Measurements from ENCODE around the gene LMO2.
"Not testable (repeated sequence)": the region's sequence is repeated elsewhere in the genome, so short reads cannot be mapped to it uniquely, and the experiment has no call there.

Gene LMO2

GRCh38 chr11:33847251-33847650, 44.6 kb downstream of the LMO2 start:
- no peak overlapping the region for H3K4me3 Mint-ChIP-seq
- CTCF ChIA-PET = interaction anchor here (0.6 kb wide), 1 partner anchor 42 kb away, joined by 3 read pairs; no protein-coding TSS in a partner anchor
- H3K36me3 Mint-ChIP-seq = no peaks in the 10 kb centered on the region
- H3K27me3 Mint-ChIP-seq = peaks cover 40% of the 10 kb centered on the region
- no peaks in the 10 kb centered on the region for H3K4me1 Mint-ChIP-seq
- no peak for DNase-seq
- H3K27ac Mint-ChIP-seq = no peak overlapping the region
- no peaks in the 10 kb centered on the region for H3K9me3 Mint-ChIP-seq

- CTCF ChIA-PET = no interaction called here
- Mint-ChIP-seq H3K9me3 (no peaks in the 10 kb centered on the region), H3K4me3 (no peak overlapping the region), H3K27me3 (peaks cover 40% of the 10 kb centered on the region), H3K36me3 (no peaks in the 10 kb centered on the region), H3K4me1 (no peaks in the 10 kb centered on the region), H3K27ac (no peak overlapping the region)
- DNase-seq = no peak
Measured at GRCh38 chr11:33844236-33844635, 47.6 kb downstream of the LMO2 start.

DNA sequence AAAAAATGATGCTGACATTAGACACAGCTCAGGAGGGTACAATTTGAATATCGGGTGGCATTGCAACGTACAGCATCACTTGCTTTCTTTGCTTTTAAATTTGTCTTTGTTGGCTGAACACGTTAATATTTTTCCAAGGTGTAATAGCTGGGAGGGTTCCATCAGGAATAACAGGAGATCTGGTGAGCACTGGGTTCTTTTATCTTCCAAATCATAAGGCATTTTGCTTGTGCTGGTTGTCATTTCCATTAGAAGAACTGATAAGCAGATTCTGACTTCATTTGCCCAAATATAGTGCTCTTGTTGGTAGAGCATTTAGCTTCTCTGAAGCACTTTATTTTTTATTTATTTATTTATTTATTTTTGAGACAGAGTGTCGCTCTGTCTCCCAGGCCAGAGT, 48.9 kb downstream of the LMO2 start:
- Mint-ChIP-seq H3K4me3 (no peak overlapping the region), H3K27ac (no peak overlapping the region), H3K9me3 (no peaks in the 10 kb centered on the region), H3K27me3 (peaks cover 33% of the 10 kb centered on the region), H3K36me3 (no peaks in the 10 kb centered on the region), H3K4me1 (no peaks in the 10 kb centered on the region)
- DNase-seq = no peak
- CTCF ChIA-PET = interaction anchor here (1.5 kb wide), 1 partner anchor 36 kb away, joined by 6 read pairs; no protein-coding TSS in a partner anchor

DNA sequence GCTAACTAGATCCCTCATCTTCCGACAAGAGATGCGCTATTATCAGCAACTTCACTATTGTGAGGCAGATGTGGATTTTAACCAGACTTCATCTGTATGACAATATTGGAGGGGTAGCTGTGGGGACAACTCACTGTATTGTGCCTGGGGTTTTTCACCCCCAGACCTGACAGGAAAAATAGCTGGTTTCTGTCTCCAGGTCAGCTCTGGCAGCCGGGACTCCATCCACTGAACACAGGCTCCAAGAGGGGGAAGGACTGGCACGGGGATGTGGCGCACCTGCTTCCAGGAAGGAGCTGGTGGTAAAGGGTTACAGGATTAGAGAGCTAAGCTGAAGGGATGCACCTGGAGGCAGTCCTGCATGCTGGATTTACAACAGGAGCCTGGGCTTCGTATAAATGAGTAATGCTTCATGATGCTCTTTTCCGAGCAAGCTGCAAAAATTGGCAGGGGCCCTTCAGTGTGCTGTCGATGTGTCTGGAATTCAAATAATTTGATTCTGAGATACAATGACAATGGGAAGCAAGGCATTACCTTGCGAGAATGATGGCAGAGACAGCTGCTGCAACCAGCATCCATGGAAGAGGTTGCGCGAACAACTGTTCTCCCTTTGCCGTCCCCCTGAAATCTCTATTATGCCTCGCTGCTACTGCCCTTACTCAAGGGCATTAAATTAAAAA, 49.5 kb downstream of the LMO2 start:
- peaks cover 29% of the 10 kb centered on the region for H3K27me3 Mint-ChIP-seq
- no peaks in the 10 kb centered on the region for H3K36me3 Mint-ChIP-seq
- no peak overlapping the region for H3K27ac Mint-ChIP-seq
- no peak for DNase-seq
- no peaks in the 10 kb centered on the region for H3K9me3 Mint-ChIP-seq
- no peaks in the 10 kb centered on the region for H3K4me1 Mint-ChIP-seq
- CTCF ChIA-PET = interaction anchor here (1.5 kb wide), 1 partner anchor 35 kb away, joined by 6 read pairs; no protein-coding TSS in a partner anchor
- H3K4me3 Mint-ChIP-seq = no peak overlapping the region

DNA sequence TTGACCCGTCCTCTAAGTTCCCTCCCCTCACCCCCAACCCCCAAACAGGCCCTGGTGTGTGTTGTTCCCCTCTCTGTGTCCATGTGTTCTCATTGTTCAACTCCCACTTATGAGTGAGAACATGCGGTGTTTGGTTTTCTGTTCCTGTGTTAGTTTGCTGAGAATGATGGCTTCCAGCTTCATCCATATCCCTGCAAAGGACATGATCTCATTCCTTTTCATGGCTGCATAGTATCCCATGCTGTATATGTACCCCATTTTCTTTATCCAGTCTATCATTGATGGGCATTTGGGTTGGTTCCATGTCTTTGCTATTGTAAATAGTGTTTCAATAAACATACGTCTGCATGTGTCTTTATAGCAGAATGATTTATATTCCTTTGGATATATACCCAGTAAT, 53.6 kb downstream of the LMO2 start:
- H3K36me3 Mint-ChIP-seq, DNase-seq, H3K4me3 Mint-ChIP-seq, H3K27ac Mint-ChIP-seq, CTCF ChIA-PET, H3K4me1 Mint-ChIP-seq, H3K9me3 Mint-ChIP-seq: not testable (repeated sequence)
- peaks cover 13% of the 10 kb centered on the region for H3K27me3 Mint-ChIP-seq

GRCh38 chr11:33837334-33837733, 54.5 kb downstream of the LMO2 start:
- CTCF ChIA-PET, DNase-seq, H3K4me1 Mint-ChIP-seq, H3K4me3 Mint-ChIP-seq, H3K36me3 Mint-ChIP-seq, H3K9me3 Mint-ChIP-seq, H3K27ac Mint-ChIP-seq: not testable (repeated sequence)
- peaks cover 15% of the 10 kb centered on the region for H3K27me3 Mint-ChIP-seq

DNA sequence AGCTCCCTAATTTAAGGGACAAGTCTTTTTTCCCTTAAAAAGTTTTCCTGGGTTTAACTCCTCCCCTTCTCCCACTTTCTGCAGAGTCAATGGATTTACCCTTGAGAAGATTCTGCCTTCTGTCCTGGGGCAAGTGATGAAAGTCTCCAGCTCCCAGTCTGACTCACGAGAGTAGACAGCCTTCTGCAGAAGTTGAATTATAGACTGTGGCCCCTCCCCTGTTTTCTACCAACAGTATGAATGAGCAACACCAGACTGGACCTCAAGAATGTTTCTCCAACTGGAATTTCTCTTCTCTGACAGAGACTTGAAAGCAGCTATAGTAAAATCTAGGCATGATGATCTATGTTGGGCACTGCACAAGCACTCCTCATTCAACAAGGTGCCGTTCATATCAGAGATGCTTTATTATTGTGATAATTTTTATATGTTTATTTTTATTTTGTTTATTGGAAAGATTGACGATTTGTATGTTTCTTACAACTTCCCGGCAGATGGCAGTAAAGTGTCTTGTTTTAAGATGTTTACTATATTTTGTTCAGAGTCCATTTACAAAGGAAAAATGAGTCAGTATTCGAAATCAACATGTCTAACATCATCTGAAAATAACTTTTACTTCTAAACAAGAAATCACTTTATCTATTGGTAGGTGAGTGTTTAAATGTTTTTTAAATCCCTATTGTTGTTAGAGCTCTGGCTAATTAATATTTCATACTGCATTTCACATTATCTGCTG, 56.6 kb downstream of the LMO2 start:
- DNase-seq = no peak
- no peak overlapping the region for H3K4me3 Mint-ChIP-seq
- H3K9me3 Mint-ChIP-seq = no peaks in the 10 kb centered on the region
- no peaks in the 10 kb centered on the region for H3K36me3 Mint-ChIP-seq
- peaks cover 22% of the 10 kb centered on the region for H3K27me3 Mint-ChIP-seq
- H3K27ac Mint-ChIP-seq = no peak overlapping the region
- no peaks in the 10 kb centered on the region for H3K4me1 Mint-ChIP-seq
- CTCF ChIA-PET = interaction anchor here (0.8 to 1.3 kb wide), 2 partner anchors 14 to 152 kb away, joined by 3 to 6 read pairs; no protein-coding TSS in a partner anchor

- H3K9me3 Mint-ChIP-seq = no peaks in the 10 kb centered on the region
- peaks cover 3% of the 10 kb centered on the region for H3K4me1 Mint-ChIP-seq
- H3K27me3 Mint-ChIP-seq = peaks cover 47% of the 10 kb centered on the region
- no peak for DNase-seq
- peaks cover 1% of the 10 kb centered on the region for H3K36me3 Mint-ChIP-seq
- no peak overlapping the region for H3K27ac Mint-ChIP-seq
- no peak overlapping the region for H3K4me3 Mint-ChIP-seq
- CTCF ChIA-PET = no interaction called here
Measured at GRCh38 chr11:33832676-33833075, 59.2 kb downstream of the LMO2 start.

DNA sequence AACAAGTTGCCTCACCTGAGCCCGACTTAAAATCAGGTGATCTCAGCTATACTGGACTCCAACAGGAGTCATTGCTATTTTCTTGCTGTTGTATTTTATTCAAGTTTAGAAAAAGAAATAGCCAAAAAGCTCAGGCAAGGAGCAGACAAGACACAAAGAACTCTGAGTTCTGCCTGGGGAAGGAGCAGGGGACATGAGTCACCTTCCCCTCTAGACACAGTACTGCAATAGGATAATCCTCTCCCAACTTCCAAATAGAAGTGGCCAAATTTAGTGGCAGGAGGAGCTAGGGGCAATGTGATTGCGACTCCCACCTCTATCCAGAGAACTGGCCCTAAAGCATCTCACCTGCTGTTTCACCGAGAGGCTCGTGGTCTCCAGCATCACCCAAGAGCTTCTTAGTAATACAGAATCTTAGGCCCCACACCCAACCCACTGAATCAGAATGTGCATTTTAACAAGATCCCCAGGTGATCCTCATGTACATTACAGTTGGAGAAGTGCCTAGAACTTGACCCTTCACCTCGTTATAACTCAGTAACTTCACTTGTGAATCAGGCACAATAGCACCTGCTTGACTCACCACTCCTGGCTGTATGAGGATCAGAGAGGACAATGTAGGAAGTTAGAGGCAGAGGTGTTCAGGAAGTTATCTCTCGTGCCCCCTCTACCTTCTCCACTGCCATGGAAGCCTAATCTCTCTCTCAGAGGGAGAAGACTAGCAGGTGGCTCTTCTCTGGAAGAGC, 60.8 kb downstream of the LMO2 start:
- H3K36me3 Mint-ChIP-seq = peaks cover 1% of the 10 kb centered on the region
- no peak for DNase-seq
- CTCF ChIA-PET = interaction anchor here (1.0 to 6.6 kb wide), 4 partner anchors 24 to 469 kb away, joined by 3 to 57 read pairs (median 4); no protein-coding TSS in a partner anchor
- H3K4me1 Mint-ChIP-seq = peaks cover 3% of the 10 kb centered on the region
- no peak overlapping the region for H3K4me3 Mint-ChIP-seq
- no peaks in the 10 kb centered on the region for H3K9me3 Mint-ChIP-seq
- peaks cover 61% of the 10 kb centered on the region for H3K27me3 Mint-ChIP-seq
- no peak overlapping the region for H3K27ac Mint-ChIP-seq

- peaks cover 69% of the 10 kb centered on the region for H3K27me3 Mint-ChIP-seq
- H3K36me3 Mint-ChIP-seq = peaks cover 1% of the 10 kb centered on the region
- H3K9me3 Mint-ChIP-seq = no peaks in the 10 kb centered on the region
- H3K4me3 Mint-ChIP-seq = peak overlapping the region; percentile 52
- peaks cover 3% of the 10 kb centered on the region for H3K4me1 Mint-ChIP-seq
- no peak overlapping the region for H3K27ac Mint-ChIP-seq
- peak; percentile 71 for DNase-seq
- CTCF ChIA-PET = interaction anchor here (0.7 to 6.6 kb wide), 6 partner anchors 22 to 739 kb away, joined by 3 to 57 read pairs (median 4); no protein-coding TSS in a partner anchor
Measured at GRCh38 chr11:33829430-33830141, 62.3 kb downstream of the LMO2 start.

- no peak overlapping the region for H3K4me3 Mint-ChIP-seq
- H3K4me1 Mint-ChIP-seq = peaks cover 3% of the 10 kb centered on the region
- no peaks in the 10 kb centered on the region for H3K9me3 Mint-ChIP-seq
- no peak overlapping the region for H3K27ac Mint-ChIP-seq
- CTCF ChIA-PET = interaction anchor here (0.7 to 6.6 kb wide), 7 partner anchors 22 to 738 kb away, joined by 3 to 57 read pairs (median 4); no protein-coding TSS in a partner anchor
- H3K36me3 Mint-ChIP-seq = peaks cover 1% of the 10 kb centered on the region
- peaks cover 69% of the 10 kb centered on the region for H3K27me3 Mint-ChIP-seq
- no peak for DNase-seq
Measured at GRCh38 chr11:33828604-33829429, 63.1 kb downstream of the LMO2 start.

DNA sequence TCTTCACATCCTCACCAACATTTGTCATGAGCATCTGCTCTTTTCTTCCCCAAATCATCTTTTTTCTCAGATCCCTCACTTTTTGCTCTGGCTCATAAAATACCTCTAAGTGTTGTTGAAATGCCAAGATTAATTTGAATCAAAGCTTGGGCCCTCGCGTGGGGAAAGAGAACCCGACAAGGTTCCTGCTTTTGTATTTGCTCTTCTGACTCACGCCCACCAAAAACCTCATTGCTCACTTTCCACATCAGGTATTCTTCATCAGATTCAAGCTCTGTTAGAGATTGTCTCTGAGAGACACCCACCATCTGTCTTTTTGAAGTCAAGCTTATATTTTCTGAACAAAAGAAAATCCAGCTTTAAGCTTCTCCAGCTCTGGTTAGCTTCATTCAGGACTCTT, 64.7 kb downstream of the LMO2 start:
- peaks cover 3% of the 10 kb centered on the region for H3K4me1 Mint-ChIP-seq
- no peak for DNase-seq
- H3K36me3 Mint-ChIP-seq = peaks cover 1% of the 10 kb centered on the region
- CTCF ChIA-PET = interaction anchor here (1.9 to 6.6 kb wide), 3 partner anchors 20 to 285 kb away, joined by 4 to 57 read pairs (median 13); no protein-coding TSS in a partner anchor
- peaks cover 69% of the 10 kb centered on the region for H3K27me3 Mint-ChIP-seq
- no peak overlapping the region for H3K4me3 Mint-ChIP-seq
- no peaks in the 10 kb centered on the region for H3K9me3 Mint-ChIP-seq
- H3K27ac Mint-ChIP-seq = no peak overlapping the region

Data from activated naive CD4-positive, alpha-beta T cell treated with anti-CD3 and anti-CD28 coated beads, Interleukin-2, amount 10 ng/mL, durations not matched to agents 7 days and 5 days (primary cell).